GM19351 (cell line): ENCODE measurements around the gene THSD7A.

Source experiments
- ATAC-seq: cut with Tn5 transposase; IDR thresholded peaks from one replicate; pipeline ENCODE4 v1.9.1; 2021; ENCODE audit warnings: mild to moderate bottlenecking, moderate library complexity; ENCODE audit not compliant: unreplicated experiment

THSD7A gene

GRCh38 chr7:11818281-11818680, 13.7 kb downstream of the THSD7A start:
- ATAC-seq: no peak

- ATAC-seq: no peak
These were observed 14.8 kb downstream of the THSD7A start for GRCh38 chr7:11817111-11817740.

- ATAC-seq: no peak
These were observed 20.3 kb downstream of the THSD7A start for GRCh38 chr7:11811709-11812108.

- no peak for ATAC-seq
These were observed 21.9 kb downstream of the THSD7A start for GRCh38 chr7:11810043-11810625.

GRCh38 chr7:11807000-11807399, 25.0 kb downstream of the THSD7A start:
- no peak for ATAC-seq

- no peak for ATAC-seq
These were observed 27.4 kb downstream of the THSD7A start for GRCh38 chr7:11804621-11805020.

- no peak for ATAC-seq
These were observed 36.8 kb downstream of the THSD7A start for GRCh38 chr7:11795231-11795630.

GRCh38 chr7:11792166-11792565, 39.8 kb downstream of the THSD7A start:
- no peak for ATAC-seq

GRCh38 chr7:11788568-11788967, 43.4 kb downstream of the THSD7A start:
- no peak for ATAC-seq

GRCh38 chr7:11787534-11787933, 44.5 kb downstream of the THSD7A start:
- no peak for ATAC-seq

GRCh38 chr7:11786186-11786585, 45.8 kb downstream of the THSD7A start:
- ATAC-seq: no peak

- no peak for ATAC-seq
These were observed 47.0 kb downstream of the THSD7A start for GRCh38 chr7:11784769-11785536.

- no peak for ATAC-seq
These were observed 51.9 kb downstream of the THSD7A start for GRCh38 chr7:11779864-11780674.

GRCh38 chr7:11776039-11776438, 56.0 kb downstream of the THSD7A start:
- ATAC-seq: no peak

GRCh38 chr7:11775401-11775800, 56.6 kb downstream of the THSD7A start:
- ATAC-seq: no peak

GRCh38 chr7:11768263-11768662, 63.7 kb downstream of the THSD7A start:
- no peak for ATAC-seq

GRCh38 chr7:11767148-11767547, 64.8 kb downstream of the THSD7A start:
- no peak for ATAC-seq

- no peak for ATAC-seq
These were observed 71.6 kb downstream of the THSD7A start for GRCh38 chr7:11760372-11760771.

- no peak for ATAC-seq
These were observed 73.3 kb downstream of the THSD7A start for GRCh38 chr7:11758627-11759111.

- ATAC-seq: no peak
These were observed 74.8 kb downstream of the THSD7A start for GRCh38 chr7:11757153-11757552.

GRCh38 chr7:11754933-11755332, 77.1 kb downstream of the THSD7A start:
- ATAC-seq: no peak
